GM19438 (cell line): ENCODE data around the gene SLC25A22.

ENCODE experiments used
- ATAC-seq: cut with Tn5 transposase; IDR thresholded peaks from one replicate; pipeline ENCODE4 v1.9.1; 2021; ENCODE audit warnings: low read depth; ENCODE audit not compliant: unreplicated experiment

The SLC25A22 gene

DNA sequence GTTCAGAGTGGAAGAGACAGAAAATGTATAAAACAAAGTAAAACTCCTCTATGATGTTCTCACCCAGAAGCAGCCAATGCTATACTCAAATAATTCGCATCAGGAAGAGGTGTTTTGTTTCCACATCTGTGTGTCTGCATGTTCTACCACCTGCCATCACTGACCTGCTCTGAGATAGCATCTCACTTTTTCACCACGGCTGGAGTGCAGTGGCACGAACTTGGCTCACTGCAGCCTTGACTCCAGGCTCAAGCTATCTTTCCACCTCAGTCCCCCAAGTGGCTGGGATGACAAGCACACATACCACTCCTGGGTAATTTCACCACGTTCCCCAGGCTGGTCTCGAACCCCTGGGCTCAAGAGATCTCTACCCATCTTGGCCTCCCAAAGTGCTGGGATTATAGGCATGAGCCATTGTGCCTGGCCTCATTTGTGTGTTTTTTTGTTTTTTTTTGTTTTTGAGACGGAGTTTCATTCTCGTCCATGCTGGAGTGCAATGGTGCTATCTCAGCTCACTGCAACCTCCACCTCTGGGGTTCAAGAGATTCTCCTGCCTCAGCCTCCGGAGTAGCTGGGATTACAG lies 36.5 kb downstream of the SLC25A22 start:
- ATAC-seq, result no peak

DNA sequence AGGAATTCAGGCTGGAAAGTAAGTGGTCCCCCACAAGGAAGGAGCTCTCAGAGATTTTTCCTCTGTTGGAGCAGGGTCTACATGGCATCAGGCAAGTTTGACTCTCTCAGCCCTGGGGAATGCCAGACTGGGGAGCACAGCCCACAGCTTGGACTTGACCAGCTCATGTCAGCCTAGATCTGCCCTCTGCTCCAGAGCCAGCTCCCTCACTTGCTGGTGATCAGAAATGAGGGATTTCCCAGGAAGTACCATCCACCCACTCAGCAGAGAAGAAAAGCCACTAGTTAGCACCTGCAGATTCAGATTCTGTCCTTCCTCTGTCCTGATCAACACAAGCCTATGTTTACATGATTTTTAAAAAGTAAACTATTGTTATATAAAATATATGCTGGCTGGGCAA lies 37.8 kb downstream of the SLC25A22 start:
- no peak for ATAC-seq

DNA sequence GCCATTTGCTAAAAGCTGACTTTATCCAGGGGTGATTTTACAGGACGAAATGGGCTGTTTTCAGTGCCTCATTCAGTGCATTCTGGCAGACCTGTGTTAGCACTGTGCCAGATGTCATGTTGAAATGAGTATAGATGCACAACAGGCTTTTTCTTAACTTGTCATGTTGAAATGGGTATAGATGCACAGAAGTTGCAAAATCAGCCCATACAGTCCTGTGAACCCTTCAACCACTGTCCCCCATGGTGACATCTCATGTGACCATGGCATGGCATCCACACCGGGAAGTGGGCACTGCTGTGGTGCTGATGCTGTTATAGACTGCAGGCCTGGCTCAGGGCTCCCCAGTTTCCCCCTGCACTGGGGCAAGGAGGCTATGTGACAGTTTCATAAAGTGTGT lies 48.4 kb downstream of the SLC25A22 start:
- no peak for ATAC-seq

DNA sequence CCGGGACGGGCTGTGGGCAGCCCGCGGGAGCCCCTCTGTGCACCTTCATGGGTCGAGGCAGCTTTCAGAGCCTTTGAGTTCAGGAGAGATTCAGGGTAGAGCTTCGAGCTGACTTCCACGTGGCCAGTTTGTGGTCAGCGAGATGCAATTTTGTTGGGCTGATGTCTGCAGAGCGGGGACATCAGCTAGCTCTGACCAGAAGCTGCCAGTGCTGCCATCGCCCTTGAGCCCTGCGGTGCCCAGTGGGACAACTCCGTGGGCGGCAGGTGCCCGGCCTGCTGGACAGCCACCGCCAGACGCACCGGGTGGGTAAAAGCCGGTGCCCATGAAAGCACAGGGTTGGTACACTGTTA lies 50.1 kb downstream of the SLC25A22 start:
- peak; percentile 21 for ATAC-seq

- peak; percentile 77 for ATAC-seq
These were observed 50.7 kb downstream of the SLC25A22 start, which contains the start of gene TALDO1 for GRCh38 chr11:747158-748006. TALDO1 (plus strand) TSS chr11:747464; CDS start chr11:747482, 18 bp downstream.

DNA sequence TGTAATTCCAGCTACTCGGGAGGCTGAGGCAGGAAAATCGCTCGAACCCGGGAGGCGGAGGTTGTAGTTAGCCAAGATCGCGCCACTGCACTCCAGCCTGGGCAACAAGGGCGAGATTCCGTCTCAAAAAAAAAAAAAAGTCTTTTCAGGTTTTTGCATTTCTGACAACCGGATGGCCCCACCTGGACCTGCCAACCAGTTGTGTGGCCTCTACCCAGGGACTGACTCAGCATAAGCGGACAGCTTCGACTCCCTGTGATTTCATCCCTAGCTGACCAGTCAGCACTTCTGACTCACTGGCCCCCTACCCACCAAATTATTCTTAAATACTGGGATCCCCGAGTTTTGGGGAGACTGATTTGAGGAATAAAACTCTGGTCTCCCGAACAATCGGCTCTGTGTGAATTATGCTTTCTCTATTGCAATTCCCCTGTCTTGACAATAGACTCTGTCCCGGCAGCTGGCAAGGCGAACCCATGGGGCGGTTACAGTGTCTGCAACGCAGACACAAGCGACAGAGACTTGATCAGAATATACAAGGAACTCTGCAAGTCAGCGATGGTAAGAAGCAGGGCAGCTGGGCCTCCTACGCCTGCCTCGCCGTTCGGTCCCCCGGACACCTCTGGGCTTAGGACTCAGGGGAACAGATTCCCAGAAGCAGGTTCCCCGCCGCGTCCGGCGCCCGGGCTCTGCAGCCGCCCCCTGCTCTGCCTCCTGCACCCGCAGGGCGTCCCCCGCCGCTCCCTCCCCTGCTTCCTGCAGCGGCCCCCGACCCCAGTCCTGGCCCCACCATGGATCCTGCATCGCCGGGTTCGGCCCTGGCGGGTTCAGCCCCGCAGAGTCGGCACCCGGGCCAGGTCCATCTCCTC lies 51.6 kb downstream of the SLC25A22 start:
- no peak for ATAC-seq

GRCh38 chr11:745428-745827 lies 52.7 kb downstream of the SLC25A22 start:
- no peak for ATAC-seq

- no peak for ATAC-seq
These were observed 55.4 kb downstream of the SLC25A22 start for GRCh38 chr11:742571-743201.

GRCh38 chr11:742156-742546 lies 55.9 kb downstream of the SLC25A22 start:
- no peak for ATAC-seq
